WTC11 (cell line): ENCODE measurements around the gene TBC1D22A.

ENCODE experiments used
- AFF4 ChIP-seq: sonication (generic); formaldehyde crosslinking; IDR thresholded peaks from 2 replicates; pipeline ENCODE4 v1.8.1; 2023; ENCODE audit warnings: mild to moderate bottlenecking, missing genetic modification reagents, borderline replicate concordance
- ARID4B ChIP-seq: sonication (generic); formaldehyde crosslinking; IDR thresholded peaks from 2 replicates; pipeline ENCODE4 v1.8.0; 2023; ENCODE audit warnings: missing genetic modification reagents, mild to moderate bottlenecking, borderline replicate concordance
- CTCF ChIP-seq: fragments of 200-600 bp; IDR thresholded peaks from 2 replicates; pipeline ENCODE4 v1.8.0; 2022; ENCODE audit warnings: antibody characterized with exemption
- E2F4 ChIP-seq: sonication (generic); formaldehyde crosslinking; IDR thresholded peaks from 2 replicates; pipeline ENCODE4 v1.8.1; 2022; ENCODE audit warnings: low read depth, mild to moderate bottlenecking, moderate library complexity, missing genetic modification reagents, borderline replicate concordance
- MAX ChIP-seq: sonication (generic); formaldehyde crosslinking; IDR thresholded peaks from 2 replicates; pipeline ENCODE4 v1.8.0; 2022; ENCODE audit warnings: mild to moderate bottlenecking, missing genetic modification reagents
- NFATC4 ChIP-seq: fragments of 250-450 bp; sonication (Bioruptor Pico); IDR thresholded peaks from 2 replicates; pipeline ENCODE4 v1.9.0; 2021; ENCODE audit warnings: mild to moderate bottlenecking
- OVOL2 ChIP-seq: fragments of 250-450 bp; sonication (Bioruptor Pico); IDR thresholded peaks from 2 replicates; pipeline ENCODE4 v1.9.0; 2021; ENCODE audit warnings: mild to moderate bottlenecking, borderline replicate concordance
- SMAD3 ChIP-seq: sonication (generic); formaldehyde crosslinking; IDR thresholded peaks from 2 replicates; pipeline ENCODE4 v1.8.0; 2022; ENCODE audit warnings: missing genetic modification reagents, mild to moderate bottlenecking, borderline replicate concordance
- TEAD4 ChIP-seq: sonication (generic); formaldehyde crosslinking; IDR thresholded peaks from 2 replicates; pipeline ENCODE4 v1.8.0; 2022; ENCODE audit warnings: mild to moderate bottlenecking, missing genetic modification reagents
- ZNF281 ChIP-seq: sonication (generic); formaldehyde crosslinking; IDR thresholded peaks from 2 replicates; pipeline ENCODE4 v1.8.0; 2023; ENCODE audit warnings: mild to moderate bottlenecking, missing genetic modification reagents
- ZNF423 ChIP-seq: fragments of 250-450 bp; sonication (Bioruptor Pico); IDR thresholded peaks from 2 replicates; pipeline ENCODE4 v2.1.2; 2022; ENCODE audit warnings: mild to moderate bottlenecking, moderate library complexity

GRCh38 chr22:46929710-46930204, 167.3 kb downstream of the TBC1D22A start:
- TF ChIP-seq E2F4 (CRISPR knock-in tag) (no peak), MAX (CRISPR knock-in tag) (no peak), NFATC4 (CRISPR knock-in tag) (no peak), ARID4B (CRISPR knock-in tag) (no peak), CTCF (no peak), ZNF423 (CRISPR knock-in tag) (no peak), OVOL2 (no peak), ZNF281 (CRISPR knock-in tag) (no peak), TEAD4 (no peak), SMAD3 (no peak), AFF4 (CRISPR knock-in tag) (no peak)
